ENCODE data around the gene CHMP4A. TPM values are rescaled to one million over a fixed set of nuclear protein-coding genes. Genes with fewer than 3 reads are reported as not detected.
A peak's percentile ranks its signal among the peaks of the same experiment; 100 is the strongest.

CHMP4A gene
- polyA plus RNA-seq, 1 donor from 2014 or later: 55.3 TPM

GRCh38 chr14:24188251-24189058 lies 24.8 kb downstream of the CHMP4A start, which contains the start of gene IPO4:
Gene IPO4, minus strand, starts transcription at chr14:24188816. Its CDS starts 29 bp downstream, at chr14:24188787.
- no peaks in the 10 kb centered on the region for H3K9me3 ChIP-seq (ENCODE audit: low read length)
- peaks cover 3% of the 10 kb centered on the region for H3K79me2 ChIP-seq (replicated peaks; ENCODE audit: insufficient read depth, low read length)
- peaks cover 4% of the 10 kb centered on the region for H4K20me1 ChIP-seq (ENCODE audit: insufficient read depth)
- no peaks in the 10 kb centered on the region for H3F3A ChIP-seq (ENCODE audit: insufficient read depth, low read length, poor library complexity, severe bottlenecking)
- peak within 1 kb of the TSS; percentile 65 for H3K9ac ChIP-seq (ENCODE audit: low read length)
- no peak within 1 kb of the TSS for H2AFZ ChIP-seq (ENCODE audit: low read depth, low read length)
- peak within 1 kb of the TSS; percentile 92 for H3K4me3 ChIP-seq (ENCODE audit: low read length)
- H3K9me2 ChIP-seq (ENCODE audit: insufficient read depth, low read length): no peaks in the 10 kb centered on the region
- TF ChIP-seq TAF1 (IDR thresholded peaks at IDR 0.05; ENCODE audit: low read depth) (peak; percentile 41), MXI1 (conservative IDR thresholded peaks at IDR 0.05; ENCODE audit: poor library complexity, severe bottlenecking) (peak; percentile 99), EP300 (conservative IDR thresholded peaks at IDR 0.05; ENCODE audit: poor library complexity, severe bottlenecking) (peak; percentile 60), POLR2AphosphoS5 (IDR thresholded peaks at IDR 0.05) (peak; percentile 36), REST (IDR thresholded peaks at IDR 0.05; ENCODE audit: borderline replicate concordance) (no peak), RAD21 (conservative IDR thresholded peaks at IDR 0.05) (peak; percentile 40), CTCF (IDR thresholded peaks at IDR 0.05; ENCODE audit: poor library complexity, severe bottlenecking) (no peak), EZH2 (IDR thresholded peaks at IDR 0.05; ENCODE audit: borderline replicate concordance, insufficient read depth, low read length, poor library complexity, severe bottlenecking) (no peak), SMC3 (conservative IDR thresholded peaks at IDR 0.05; ENCODE audit: poor library complexity) (peak; percentile 57)
- H3K27ac ChIP-seq (ENCODE audit: low read length): peak within 1 kb of the TSS; percentile 24
- peak within 1 kb of the TSS; percentile 84 for H3K4me2 ChIP-seq (ENCODE audit: low read length)
- H3K27me3 ChIP-seq (ENCODE audit: insufficient read depth, low read depth, low read length): no peaks in the 10 kb centered on the region
- no peaks in the 10 kb centered on the region for H3K36me3 ChIP-seq (ENCODE audit: insufficient read depth, low read length)

- Histone ChIP-seq H3K36me3 (ENCODE audit: insufficient read depth, low read length) (no peaks in the 10 kb centered on the region), H3K9me3 (ENCODE audit: low read length) (no peaks in the 10 kb centered on the region), H3K9ac (ENCODE audit: low read length) (no peak overlapping the region)
These were observed 25.8 kb downstream of the CHMP4A start for GRCh38 chr14:24187539-24187915.

More at GRCh38 chr14:24187539-24187915, 25.8 kb downstream of the CHMP4A start:
- Histone ChIP-seq H3K4me3 (ENCODE audit: low read length) (peak overlapping the region; percentile 92), H3K27ac (ENCODE audit: low read length) (no peak overlapping the region), H3F3A (ENCODE audit: insufficient read depth, low read length, poor library complexity, severe bottlenecking) (no peaks in the 10 kb centered on the region), H3K27me3 (ENCODE audit: insufficient read depth, low read depth, low read length) (no peaks in the 10 kb centered on the region), H3K79me2 (replicated peaks; ENCODE audit: insufficient read depth, low read length) (peaks cover 3% of the 10 kb centered on the region), H3K9me2 (ENCODE audit: insufficient read depth, low read length) (no peaks in the 10 kb centered on the region), H2AFZ (ENCODE audit: low read depth, low read length) (no peak overlapping the region), H4K20me1 (ENCODE audit: insufficient read depth) (peaks cover 4% of the 10 kb centered on the region), H3K4me2 (ENCODE audit: low read length) (peak overlapping the region; percentile 84)
- TF ChIP-seq SMC3 (conservative IDR thresholded peaks at IDR 0.05; ENCODE audit: poor library complexity): no peak
- no peak for TF ChIP-seq TAF1 (IDR thresholded peaks at IDR 0.05; ENCODE audit: low read depth)
- no peak for TF ChIP-seq MXI1 (conservative IDR thresholded peaks at IDR 0.05; ENCODE audit: poor library complexity, severe bottlenecking)

Data from neural cell (in vitro differentiated cells).